ENCODE measurements around the gene RAPGEF6. TPM values are rescaled to one million over a fixed set of nuclear protein-coding genes. Genes with fewer than 3 reads are reported as not detected.

Gene RAPGEF6
- total RNA-seq, 2 donors from 2014 or later = 19.2 to 24.0 TPM

GRCh38 chr5:131475541-131475941 is 159.5 kb downstream of the RAPGEF6 start:
- H3K27me3 Mint-ChIP-seq (ENCODE audit: insufficient read depth) = no peaks in the 10 kb centered on the region
- DNase-seq = no peak
- 100% methylated on average over 1 of the region's 1 CpG; no CpG with 5 or more reads in 1 of the 2 experiments for WGBS, 2 experiments (ENCODE audit: insufficient coverage in 1 of 2, insufficient read length in 1 of 2)
- H3K4me1 ChIP-seq (ENCODE audit: control insufficient read depth, insufficient read depth, low read length) = no peaks in the 10 kb centered on the region
- no peak overlapping the region for H3K27ac ChIP-seq (ENCODE audit: low read depth, low read length)
- H3K9me3 Mint-ChIP-seq = no peaks in the 10 kb centered on the region
- H3K4me3 Mint-ChIP-seq = no peak overlapping the region
- H3K36me3 ChIP-seq (ENCODE audit: control insufficient read depth, insufficient read depth, low read length) = peaks cover 18% of the 10 kb centered on the region
- peaks cover 12% of the 10 kb centered on the region for H3K36me3 Mint-ChIP-seq (ENCODE audit: low read depth)
- no peak overlapping the region for H3K4me3 ChIP-seq (ENCODE audit: low read length)
- no peak overlapping the region for H3K9ac ChIP-seq (ENCODE audit: extremely low read depth, low read length, poor library complexity, severe bottlenecking)
- no peaks in the 10 kb centered on the region for H3K9me3 ChIP-seq (ENCODE audit: control insufficient read depth, low read length)
- no peaks in the 10 kb centered on the region for H3K27me3 ChIP-seq (ENCODE audit: control insufficient read depth, insufficient read depth, low read length, poor library complexity, severe bottlenecking)
- no peak overlapping the region for H3K27ac Mint-ChIP-seq
- TF ChIP-seq CTCF (conservative IDR thresholded peaks at IDR 0.05) = no peak
- H3K4me1 Mint-ChIP-seq = peaks cover 6% of the 10 kb centered on the region

GRCh38 chr5:131473731-131474130 is 161.3 kb downstream of the RAPGEF6 start:
- no peak overlapping the region for H3K4me3 ChIP-seq (ENCODE audit: low read length)
- no peak for TF ChIP-seq CTCF (conservative IDR thresholded peaks at IDR 0.05)
- no peak for DNase-seq
- no peak overlapping the region for H3K9ac ChIP-seq (ENCODE audit: extremely low read depth, low read length, poor library complexity, severe bottlenecking)
- no peak overlapping the region for H3K27ac Mint-ChIP-seq
- peaks cover 15% of the 10 kb centered on the region for H3K36me3 Mint-ChIP-seq (ENCODE audit: low read depth)
- H3K9me3 Mint-ChIP-seq = no peaks in the 10 kb centered on the region
- H3K4me1 Mint-ChIP-seq = peaks cover 6% of the 10 kb centered on the region
- no peak overlapping the region for H3K4me3 Mint-ChIP-seq
- no peaks in the 10 kb centered on the region for H3K27me3 Mint-ChIP-seq (ENCODE audit: insufficient read depth)
- H3K27me3 ChIP-seq (ENCODE audit: control insufficient read depth, insufficient read depth, low read length, poor library complexity, severe bottlenecking) = no peaks in the 10 kb centered on the region
- no peak overlapping the region for H3K27ac ChIP-seq (ENCODE audit: low read depth, low read length)
- H3K4me1 ChIP-seq (ENCODE audit: control insufficient read depth, insufficient read depth, low read length) = no peaks in the 10 kb centered on the region
- no peaks in the 10 kb centered on the region for H3K9me3 ChIP-seq (ENCODE audit: control insufficient read depth, low read length)
- H3K36me3 ChIP-seq (ENCODE audit: control insufficient read depth, insufficient read depth, low read length) = peaks cover 12% of the 10 kb centered on the region
- WGBS, 2 experiments (ENCODE audit: insufficient coverage in 1 of 2, insufficient read length in 1 of 2) = 87 to 92% methylated on average over 2 to 3 of the region's 3 CpGs

GRCh38 chr5:131466171-131466766 is 168.8 kb downstream of the RAPGEF6 start:
- Mint-ChIP-seq H3K36me3 (ENCODE audit: low read depth) (peaks cover 20% of the 10 kb centered on the region), H3K4me1 (peaks cover 4% of the 10 kb centered on the region), H3K27ac (no peak overlapping the region), H3K4me3 (no peak overlapping the region), H3K9me3 (no peaks in the 10 kb centered on the region), H3K27me3 (ENCODE audit: insufficient read depth) (no peaks in the 10 kb centered on the region)
- H3K4me1 ChIP-seq (ENCODE audit: control insufficient read depth, insufficient read depth, low read length) = no peaks in the 10 kb centered on the region
- no peaks in the 10 kb centered on the region for H3K27me3 ChIP-seq (ENCODE audit: control insufficient read depth, insufficient read depth, low read length, poor library complexity, severe bottlenecking)
- H3K36me3 ChIP-seq (ENCODE audit: control insufficient read depth, insufficient read depth, low read length) = peaks cover 11% of the 10 kb centered on the region
- no peak overlapping the region for H3K9ac ChIP-seq (ENCODE audit: extremely low read depth, low read length, poor library complexity, severe bottlenecking)
- H3K27ac ChIP-seq (ENCODE audit: low read depth, low read length) = no peak overlapping the region
- no peak for TF ChIP-seq CTCF (conservative IDR thresholded peaks at IDR 0.05)
- H3K9me3 ChIP-seq (ENCODE audit: control insufficient read depth, low read length) = no peaks in the 10 kb centered on the region
- 83 to 88% methylated on average over 3 of the region's 3 CpGs for WGBS, 2 experiments (ENCODE audit: insufficient coverage in 1 of 2, insufficient read length in 1 of 2)
- no peak overlapping the region for H3K4me3 ChIP-seq (ENCODE audit: low read length)
- DNase-seq = no peak

Data from endodermal cell (in vitro differentiated cells).